A673 (cell line): Measurements from ENCODE around the gene IL17REL. TPM values are rescaled to one million over a fixed set of nuclear protein-coding genes. Genes with fewer than 3 reads are reported as not detected.

Experiments used
- BruUV-seq: library from RNA; stranded (reverse); fragments of 400-500 nt; replicated peaks from 2 replicates; lab custom pipeline; 2021; lab: Mats Ljungman, UMichigan
- CTCF ChIA-PET: fragments of 300-600 bp; sonication (Branson Sonifier 250); formaldehyde crosslinking; loops from one replicate; lab custom pipeline; 2022; ENCODE audit warnings: antibody characterized with exemption; lab: Charles Lee
- POLR2A ChIA-PET: fragments of 300-600 bp; sonication (Branson Sonifier 250); formaldehyde crosslinking; loops from one replicate; lab custom pipeline; 2022; ENCODE audit warnings: antibody characterized with exemption; ENCODE audit not compliant: low non-redundant PET; lab: Charles Lee
- DNase-seq: peaks from one replicate; pipeline ENCODE4 v3.0.0-alpha.2; 2015; ENCODE audit warnings: low spot score
- H3K27ac ChIP-seq: fragments of 200-600 bp; sonication (generic); 2 replicates; pipeline ENCODE4 v1.5.1; 2016; ENCODE audit warnings: mixed run types, low read depth, mild to moderate bottlenecking, mixed read lengths, antibody characterized with exemption, low read length; ENCODE audit not compliant: poor library complexity, severe bottlenecking
- H3K27me3 ChIP-seq: fragments of 200-600 bp; sonication (generic); replicated peaks from 2 replicates; pipeline ENCODE4 v1.6.1; 2017; ENCODE audit warnings: mixed run types, low read depth, mild to moderate bottlenecking, mixed read lengths, antibody characterized with exemption, low read length; ENCODE audit not compliant: insufficient read depth, poor library complexity
- H3K36me3 ChIP-seq: fragments of 200-600 bp; sonication (generic); 2 replicates; pipeline ENCODE4 v1.6.1; 2016; ENCODE audit warnings: mixed run types, mild to moderate bottlenecking, mixed read lengths, antibody characterized with exemption, low read length; ENCODE audit not compliant: insufficient read depth, poor library complexity, severe bottlenecking
- H3K4me1 ChIP-seq: fragments of 200-600 bp; sonication (generic); 2 replicates; pipeline ENCODE4 v1.6.1; 2017; ENCODE audit warnings: mixed run types, mild to moderate bottlenecking, mixed read lengths, antibody characterized with exemption, low read length; ENCODE audit not compliant: insufficient read depth, poor library complexity, severe bottlenecking
- H3K4me3 ChIP-seq: fragments of 200-600 bp; sonication (generic); 2 replicates; pipeline ENCODE4 v1.5.1; 2016; ENCODE audit warnings: low read depth, mixed run types, mild to moderate bottlenecking, mixed read lengths, low read length; ENCODE audit not compliant: poor library complexity, severe bottlenecking
- H3K9me3 ChIP-seq: fragments of 200-600 bp; sonication (generic); 2 replicates; pipeline ENCODE4 v1.6.1; 2016; ENCODE audit warnings: mixed run types, low read depth, mild to moderate bottlenecking, mixed read lengths, antibody characterized with exemption, low read length; ENCODE audit not compliant: poor library complexity, severe bottlenecking
- CTCF ChIP-seq: fragments of 300-800, 200-600 bp; sonication (generic); conservative IDR thresholded peaks from 2 replicates; pipeline ENCODE4 v1.5.1; 2017; ENCODE audit warnings: low read depth, mild to moderate bottlenecking, antibody characterized with exemption, low read length, moderate library complexity, mixed read lengths
- EZH2 ChIP-seq: fragments of 200-600 bp; sonication (generic); IDR thresholded peaks from 2 replicates; pipeline ENCODE4 v1.6.1; 2017; ENCODE audit warnings: borderline replicate concordance, low read depth, mild to moderate bottlenecking, mixed read lengths, antibody characterized with exemption, low read length; ENCODE audit not compliant: poor library complexity, severe bottlenecking
- intact Hi-C: fragments of 100-400 bp; cut with micrococcal nuclease; formaldehyde crosslinking; loops from one replicate; pipeline ENCODE4 v1.10.0; 2022; ENCODE audit not compliant: unreplicated experiment
- total RNA-seq: library from RNA; stranded (reverse); gene quantifications from 2 replicates; pipeline ENCODE4 v1.2.3, GENCODE V29; 2021

IL17REL gene
- total RNA-seq, 1 experiment from 2014 or later = not detected

- TF ChIP-seq EZH2 (no peak), CTCF (no peak)
- Histone ChIP-seq H3K36me3 (no peaks in the 10 kb centered on the region), H3K9me3 (no peaks in the 10 kb centered on the region), H3K4me3 (no peak overlapping the region), H3K27me3 (no peaks in the 10 kb centered on the region), H3K27ac (no peak overlapping the region), H3K4me1 (no peaks in the 10 kb centered on the region)
- DNase-seq = no peak
- ChIA-PET POLR2A (no interaction called here), CTCF (no interaction called here)
- intact Hi-C loops = no loop called here
- no TSS peak for BruUV-seq
These were observed 34.1 kb upstream of the IL17REL start for GRCh38 chr22:50046481-50047245.

- Histone ChIP-seq H3K27me3 (no peaks in the 10 kb centered on the region), H3K4me3 (no peak overlapping the region), H3K9me3 (no peaks in the 10 kb centered on the region), H3K36me3 (no peaks in the 10 kb centered on the region), H3K27ac (no peak overlapping the region), H3K4me1 (no peaks in the 10 kb centered on the region)
- no peak for DNase-seq
- ChIA-PET CTCF (interaction anchor here (0.6 kb wide), 1 partner anchor 15 kb away, joined by 10 read pairs; no protein-coding TSS in a partner anchor), POLR2A (no interaction called here)
- intact Hi-C loops = no loop called here
- BruUV-seq = no TSS peak
- TF ChIP-seq CTCF = no peak
- no peak for TF ChIP-seq EZH2
These were observed 33.5 kb upstream of the IL17REL start for GRCh38 chr22:50046019-50046415.

- intact Hi-C loops = no loop called here
- BruUV-seq = no TSS peak
- H3K4me1 ChIP-seq = no peaks in the 10 kb centered on the region
- H3K4me3 ChIP-seq = no peak overlapping the region
- no peak for DNase-seq
- no peaks in the 10 kb centered on the region for H3K36me3 ChIP-seq
- H3K27me3 ChIP-seq = no peaks in the 10 kb centered on the region
- no peaks in the 10 kb centered on the region for H3K9me3 ChIP-seq
- ChIA-PET POLR2A (no interaction called here), CTCF (interaction anchor here (0.6 kb wide), 1 partner anchor 14 kb away, joined by 10 read pairs; no protein-coding TSS in a partner anchor)
- TF ChIP-seq CTCF = no peak
- no peak for TF ChIP-seq EZH2
- H3K27ac ChIP-seq = no peak overlapping the region
These were observed 32.9 kb upstream of the IL17REL start for GRCh38 chr22:50045211-50046018.
